Keratinocyte (primary cell): Measurements from ENCODE around the gene JMJD7. TPM values are rescaled to one million over a fixed set of nuclear protein-coding genes. Genes with fewer than 3 reads are reported as not detected.

Experiments used
- DNase-seq: peaks from one replicate; pipeline ENCODE4 v3.0.0-alpha.2; 2011; ENCODE audit warnings: low read depth, missing footprints, low spot score
- FAIRE-seq: peaks from 2 replicates; lab custom pipeline; 2011; peaks lifted over from hg19 to GRCh38; lab: Jason Lieb, UNC
- H2AFZ ChIP-seq: 2 replicates; pipeline ENCODE4 v1.6.0; 2012; ENCODE audit warnings: low read length, control low read depth, inconsistent platforms; ENCODE audit not compliant: control insufficient read depth
- H3K27ac ChIP-seq: 2 replicates; pipeline ENCODE4 v1.5.1; 2011; ENCODE audit warnings: low read length; ENCODE audit not compliant: control insufficient read depth, insufficient read depth
- H3K27me3 ChIP-seq: 3 replicates; pipeline ENCODE4 v1.6.0; 2011; ENCODE audit warnings: low read length; ENCODE audit not compliant: control insufficient read depth, insufficient read depth; ENCODE audit errors: extremely low read depth
- H3K36me3 ChIP-seq, 2 experiments: 2 replicates in 1 of 2; 3 replicates in 1 of 2; pipeline ENCODE4 v1.5.1; 2011; ENCODE audit warnings: low read length in 2 of 2, mild to moderate bottlenecking in 1 of 2; ENCODE audit not compliant: control insufficient read depth in 2 of 2, insufficient read depth in 2 of 2; ENCODE audit errors: extremely low read depth in 1 of 2
- H3K4me1 ChIP-seq: 3 replicates; pipeline ENCODE4 v1.5.1; 2011; ENCODE audit warnings: low read length; ENCODE audit not compliant: control insufficient read depth, insufficient read depth; ENCODE audit errors: extremely low read depth
- H3K4me2 ChIP-seq: 3 replicates; pipeline ENCODE4 v1.6.0; 2011; ENCODE audit warnings: low read depth, low read length; ENCODE audit not compliant: control insufficient read depth, insufficient read depth; ENCODE audit errors: extremely low read depth
- H3K4me3 ChIP-seq, 3 experiments: fragments of 200-600 bp in 1 of 3; sonication (generic) in 1 of 3; 2 replicates in 2 of 3; 3 replicates in 1 of 3; pipeline ENCODE4 v1.5.1; 2011 to 2016; ENCODE audit warnings: low read length in 3 of 3, mild to moderate bottlenecking in 3 of 3, control low read depth in 2 of 3, inconsistent platforms in 1 of 3, low read depth in 1 of 3, mixed read lengths in 1 of 3, mixed run types in 1 of 3, moderate library complexity in 1 of 3; ENCODE audit not compliant: control insufficient read depth in 2 of 3, insufficient read depth in 2 of 3; ENCODE audit errors: extremely low read depth in 1 of 3
- H3K79me2 ChIP-seq: 2 replicates; pipeline ENCODE4 v1.6.0; 2012; ENCODE audit warnings: low read length; ENCODE audit not compliant: control insufficient read depth, insufficient read depth
- H3K9ac ChIP-seq: 3 replicates; pipeline ENCODE4 v1.6.0; 2011; ENCODE audit warnings: low read length; ENCODE audit not compliant: control insufficient read depth, insufficient read depth; ENCODE audit errors: extremely low read depth
- H3K9me1 ChIP-seq: 3 replicates; pipeline ENCODE4 v1.6.0; 2011; ENCODE audit warnings: low read length; ENCODE audit not compliant: control insufficient read depth, insufficient read depth; ENCODE audit errors: extremely low read depth
- H3K9me3 ChIP-seq: 2 replicates; pipeline ENCODE4 v1.5.1; 2012; ENCODE audit warnings: low read depth, low read length; ENCODE audit not compliant: control insufficient read depth
- H4K20me1 ChIP-seq: 3 replicates; pipeline ENCODE4 v1.6.0; 2011; ENCODE audit warnings: low read length; ENCODE audit not compliant: control insufficient read depth, insufficient read depth; ENCODE audit errors: extremely low read depth
- EZH2 ChIP-seq: IDR thresholded peaks from one replicate; pipeline ENCODE4 v1.6.1; 2012; ENCODE audit warnings: inconsistent platforms, mild to moderate bottlenecking, low read length, moderate library complexity
- dilution Hi-C: fragments of 300-500 bp; cut with MboI; formaldehyde crosslinking; loops from one replicate; pipeline ENCODE4 v1.7.0; 2020; ENCODE audit warnings: low sequenced_read_pairs; ENCODE audit not compliant: extremely low pct_ligation_motif_present
- polyA plus RNA-seq, 5 experiments: library from polyadenylated mRNA; depleted of rRNA in 3 of 5; stranded (reverse) in 3 of 5; stranded (forward) in 1 of 5; unstranded in 1 of 5; fragments of >200 nt; gene quantifications; 1 replicate in 1 of 5; 2 replicates in 3 of 5; 3 replicates in 1 of 5; pipeline versions ENCODE4 v1.2.1 to v1.2.3, GENCODE V29; 2011 to 2012; ENCODE audit warnings: missing spikeins in 2 of 5, low read depth in 1 of 5, low replicate concordance in 1 of 5
- TF ChIP-seq, protein P1 (sequence below), 3 experiments: IDR thresholded peaks in 1 of 3; conservative IDR thresholded peaks in 1 of 3; optimal IDR thresholded peaks in 1 of 3; 2 replicates in 2 of 3; 3 replicates in 1 of 3; pipeline versions ENCODE3 to v1.5.1; 2011; ENCODE audit warnings: low read length in 3 of 3, mild to moderate bottlenecking in 3 of 3, moderate library complexity in 2 of 3, control low read depth in 1 of 3, inconsistent platforms in 1 of 3; ENCODE audit not compliant: insufficient read depth in 2 of 3; ENCODE audit errors: extremely low read depth in 1 of 3

The JMJD7 gene
- polyA plus RNA-seq, 1 donor (not counting 4 experiments of a cell fraction or from before 2014, with no cell fraction given), result 8.2 TPM

DNA sequence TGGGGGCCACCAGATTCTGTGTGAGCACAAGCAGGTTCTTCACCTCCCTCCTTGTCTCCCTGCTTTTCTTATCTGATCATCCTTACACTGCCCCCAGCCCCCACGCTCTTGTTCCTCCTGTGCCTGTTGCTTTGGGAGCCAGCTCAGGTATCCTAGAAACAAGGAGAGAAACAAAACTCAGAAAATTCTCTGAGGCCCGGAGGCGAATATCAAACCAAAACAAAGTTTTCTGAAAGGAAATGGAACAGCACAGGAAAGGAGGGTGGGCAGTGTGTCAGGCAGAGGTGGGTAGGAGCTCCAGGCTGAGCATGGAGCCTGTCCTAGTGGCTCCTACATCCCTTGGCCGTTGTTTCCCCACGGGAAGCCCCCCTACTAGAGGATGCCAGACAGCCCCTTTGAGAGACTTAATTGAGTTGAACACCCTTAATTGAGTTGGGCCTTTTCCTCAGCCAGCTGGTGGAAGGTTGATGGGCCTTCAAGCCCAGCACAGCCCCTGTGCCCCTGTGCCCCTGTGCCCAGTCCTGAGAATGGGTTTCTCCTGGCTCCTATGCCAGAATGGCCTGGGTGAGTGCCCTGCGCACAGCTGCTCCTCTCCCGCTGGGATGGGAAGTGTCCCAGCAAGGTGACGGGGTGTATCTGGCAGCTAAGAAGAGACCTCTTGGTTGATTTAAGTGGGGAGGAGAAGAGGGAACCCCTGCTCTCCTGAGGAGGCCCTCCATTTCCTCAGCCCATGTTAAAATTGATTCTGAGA lies 22.8 kb upstream of the JMJD7 start:
- peak overlapping the region; percentile 78 for H3K9ac ChIP-seq
- H3K27ac ChIP-seq, result peak overlapping the region; percentile 99
- peaks cover 50% of the 10 kb centered on the region for H3K79me2 ChIP-seq
- peaks cover 1 to 32% of the 10 kb centered on the region in 2 experiments for H3K36me3 ChIP-seq
- no peaks in the 10 kb centered on the region for H3K9me3 ChIP-seq
- no peaks in the 10 kb centered on the region for H3K9me1 ChIP-seq
- dilution Hi-C loops, result no loop called here
- H4K20me1 ChIP-seq, result no peaks in the 10 kb centered on the region
- H2AFZ ChIP-seq, result no peak overlapping the region
- peaks cover 85% of the 10 kb centered on the region for H3K4me1 ChIP-seq
- no peak for TF ChIP-seq EZH2
- TF ChIP-seq, protein P1, sequence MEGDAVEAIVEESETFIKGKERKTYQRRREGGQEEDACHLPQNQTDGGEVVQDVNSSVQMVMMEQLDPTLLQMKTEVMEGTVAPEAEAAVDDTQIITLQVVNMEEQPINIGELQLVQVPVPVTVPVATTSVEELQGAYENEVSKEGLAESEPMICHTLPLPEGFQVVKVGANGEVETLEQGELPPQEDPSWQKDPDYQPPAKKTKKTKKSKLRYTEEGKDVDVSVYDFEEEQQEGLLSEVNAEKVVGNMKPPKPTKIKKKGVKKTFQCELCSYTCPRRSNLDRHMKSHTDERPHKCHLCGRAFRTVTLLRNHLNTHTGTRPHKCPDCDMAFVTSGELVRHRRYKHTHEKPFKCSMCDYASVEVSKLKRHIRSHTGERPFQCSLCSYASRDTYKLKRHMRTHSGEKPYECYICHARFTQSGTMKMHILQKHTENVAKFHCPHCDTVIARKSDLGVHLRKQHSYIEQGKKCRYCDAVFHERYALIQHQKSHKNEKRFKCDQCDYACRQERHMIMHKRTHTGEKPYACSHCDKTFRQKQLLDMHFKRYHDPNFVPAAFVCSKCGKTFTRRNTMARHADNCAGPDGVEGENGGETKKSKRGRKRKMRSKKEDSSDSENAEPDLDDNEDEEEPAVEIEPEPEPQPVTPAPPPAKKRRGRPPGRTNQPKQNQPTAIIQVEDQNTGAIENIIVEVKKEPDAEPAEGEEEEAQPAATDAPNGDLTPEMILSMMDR (optimal IDR thresholded peaks at IDR 0.05 in 1 of 3, IDR thresholded peaks at IDR 0.05 in 1 of 3, conservative IDR thresholded peaks at IDR 0.05 in 1 of 3; ENCODE audit: extremely low read depth in 1 of 3, insufficient read depth in 2 of 3, low read length in 3 of 3), result no peak
- no peaks in the 10 kb centered on the region for H3K27me3 ChIP-seq
- peak overlapping the region in 1 of 3 experiments; percentile 18 for H3K4me3 ChIP-seq
- DNase-seq (no peak), FAIRE-seq (no peak)
- peak overlapping the region; percentile 70 for H3K4me2 ChIP-seq

DNA sequence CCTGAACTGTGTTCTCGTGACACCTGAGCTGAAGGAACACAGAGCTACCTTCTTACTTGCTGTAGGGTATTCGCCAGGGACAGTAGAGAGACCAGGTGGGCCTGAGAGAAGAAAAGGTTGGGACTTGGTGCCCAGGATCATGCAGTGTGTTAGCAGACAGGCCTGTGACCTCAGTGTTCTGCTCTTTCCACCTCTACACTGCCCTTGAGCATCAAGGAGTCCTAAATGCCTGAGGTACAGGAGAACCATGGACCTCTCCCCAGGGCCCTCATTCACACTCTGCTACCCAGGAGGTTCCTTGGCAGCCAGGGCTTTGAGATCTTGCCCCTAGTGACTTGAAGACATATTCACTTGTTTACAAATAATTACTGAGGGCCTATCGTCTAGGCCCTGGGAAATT lies 22.2 kb upstream of the JMJD7 start:
- Histone ChIP-seq H3K4me3 (peak overlapping the region in 1 of 3 experiments; percentile 18), H3K9ac (peak overlapping the region; percentile 78), H3K9me3 (no peaks in the 10 kb centered on the region), H4K20me1 (no peaks in the 10 kb centered on the region), H3K79me2 (peaks cover 45% of the 10 kb centered on the region), H3K4me1 (peaks cover 85% of the 10 kb centered on the region), H3K4me2 (peak overlapping the region; percentile 70), H2AFZ (no peak overlapping the region), H3K36me3 (peaks cover 2 to 34% of the 10 kb centered on the region in 2 experiments), H3K27ac (peak overlapping the region; percentile 99), H3K27me3 (no peaks in the 10 kb centered on the region), H3K9me1 (no peaks in the 10 kb centered on the region)
- TF ChIP-seq, protein P1 (optimal IDR thresholded peaks at IDR 0.05 in 1 of 3, IDR thresholded peaks at IDR 0.05 in 1 of 3, conservative IDR thresholded peaks at IDR 0.05 in 1 of 3; ENCODE audit: extremely low read depth in 1 of 3, insufficient read depth in 2 of 3, low read length in 3 of 3), result no peak
- no peak for TF ChIP-seq EZH2
- DNase-seq (no peak), FAIRE-seq (no peak)
- dilution Hi-C loops, result no loop called here
